GM18909 (cell line): ENCODE measurements around the gene LSS.

ENCODE experiments used
- ATAC-seq: cut with Tn5 transposase; IDR thresholded peaks from one replicate; pipeline ENCODE4 v1.9.1; 2021; ENCODE audit warnings: mild to moderate bottlenecking; ENCODE audit not compliant: unreplicated experiment, poor library complexity

Gene LSS

GRCh38 chr21:46220847-46221246, 7.7 kb downstream of the LSS start:
- ATAC-seq = no peak

- no peak for ATAC-seq
These were observed 8.2 kb downstream of the LSS start for GRCh38 chr21:46220275-46220810.

GRCh38 chr21:46219591-46220239, 8.9 kb downstream of the LSS start:
- ATAC-seq = no peak

GRCh38 chr21:46218906-46219590, 9.5 kb downstream of the LSS start:
- no peak for ATAC-seq

- no peak for ATAC-seq
These were observed 10.9 kb downstream of the LSS start for GRCh38 chr21:46217511-46218196.

GRCh38 chr21:46216132-46216747, 12.3 kb downstream of the LSS start:
- no peak for ATAC-seq

- ATAC-seq = no peak
These were observed 13.0 kb downstream of the LSS start for GRCh38 chr21:46215436-46216131.

- no peak for ATAC-seq
These were observed 13.9 kb downstream of the LSS start for GRCh38 chr21:46214478-46215340.

GRCh38 chr21:46213620-46214286, 14.8 kb downstream of the LSS start:
- no peak for ATAC-seq

- ATAC-seq = no peak
These were observed 15.7 kb downstream of the LSS start for GRCh38 chr21:46212721-46213484.

GRCh38 chr21:46211786-46212720, 16.5 kb downstream of the LSS start:
- no peak for ATAC-seq

- ATAC-seq = no peak
These were observed 17.2 kb downstream of the LSS start for GRCh38 chr21:46211376-46211775.

- no peak for ATAC-seq
These were observed 18.0 kb downstream of the LSS start for GRCh38 chr21:46210378-46211136.

GRCh38 chr21:46208761-46209721, 19.5 kb downstream of the LSS start:
- ATAC-seq = no peak

GRCh38 chr21:46207920-46208591, 20.5 kb downstream of the LSS start:
- ATAC-seq = no peak
